Measurements from ENCODE around the gene SPINT4. TPM values are rescaled to one million over a fixed set of nuclear protein-coding genes. Genes with fewer than 3 reads are reported as not detected.

The SPINT4 gene
- not detected in 5 replicates for total RNA-seq (2022; extraction: Qiagen RNA extraction)

DNA sequence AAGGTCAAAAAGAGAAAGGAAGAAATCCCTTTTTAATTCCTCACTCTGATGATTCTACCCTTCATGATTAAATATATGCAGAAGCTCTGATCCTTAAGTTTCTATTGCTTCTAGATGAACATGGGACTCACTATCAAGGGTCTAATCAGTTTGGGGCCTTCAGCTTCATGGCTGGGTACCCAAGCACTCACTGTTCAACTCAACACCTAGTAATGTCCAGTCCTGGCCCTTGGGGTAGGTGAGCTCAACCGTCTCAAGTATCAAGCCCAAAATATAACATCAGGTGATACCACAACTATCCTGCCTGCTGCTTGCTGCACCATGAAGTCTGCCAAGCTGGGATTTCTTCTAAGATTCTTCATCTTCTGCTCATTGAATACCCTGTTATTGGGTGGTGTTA is at the start of gene SPINT4:
Gene SPINT4 (plus strand): TSS at position 301 of the 400 bp plus-strand sequence. CDS start 21 bp downstream, at position 322.

DNA sequence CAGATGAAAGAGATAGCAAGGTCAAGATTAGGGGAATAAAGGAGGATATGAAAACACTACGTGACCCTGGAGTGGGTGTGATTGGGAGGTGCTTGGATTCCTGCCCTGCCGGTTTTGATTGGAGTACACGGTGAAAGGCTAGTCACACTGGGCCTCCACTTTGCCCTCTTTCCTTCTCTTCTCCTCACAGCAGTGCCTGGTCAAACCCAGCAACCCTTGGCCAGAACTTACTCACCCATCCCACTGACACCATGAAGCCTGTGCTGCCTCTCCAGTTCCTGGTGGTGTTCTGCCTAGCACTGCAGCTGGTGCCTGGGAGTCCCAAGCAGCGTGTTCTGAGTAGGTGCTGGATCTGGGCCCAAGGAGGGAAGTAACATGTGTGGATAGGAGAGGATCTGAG is 20.3 kb upstream of the SPINT4 start, which contains the start of gene WFDC13:
Gene WFDC13 (plus strand): TSS at position 166 of the 400 bp plus-strand sequence. CDS start 86 bp downstream, at position 252.

DNA sequence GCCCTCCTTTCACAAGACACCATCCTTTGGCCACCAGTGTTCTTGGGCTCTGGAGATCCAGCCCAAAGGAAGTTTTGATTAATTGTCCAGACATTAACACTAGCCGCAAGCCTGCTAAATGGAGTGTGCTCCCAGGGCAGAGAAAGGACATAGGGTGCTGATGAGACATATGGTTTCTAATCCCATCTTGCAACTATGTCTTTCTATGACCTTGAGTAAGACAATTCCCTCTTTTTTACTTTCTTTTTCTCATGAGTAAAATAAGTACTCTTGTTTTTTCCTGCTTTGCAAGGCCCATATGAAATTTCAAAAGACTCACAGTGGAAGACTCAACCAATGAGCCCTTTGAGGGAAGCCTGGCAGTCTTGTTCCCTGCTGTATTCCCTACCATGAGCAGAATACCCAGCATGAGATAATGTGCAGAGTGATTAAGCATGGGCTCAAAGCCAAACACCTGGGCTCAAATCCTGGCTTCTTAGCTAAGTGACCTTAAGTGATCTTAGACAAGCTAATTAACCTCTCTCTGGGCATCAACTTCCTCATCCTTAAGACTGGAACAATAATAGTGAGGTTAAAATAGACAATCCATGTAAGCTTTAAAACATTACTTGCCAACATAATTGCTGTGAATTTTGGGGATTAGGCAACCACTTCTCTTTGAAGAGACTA is 17.0 kb upstream of the SPINT4 start, which contains the start of gene WFDC10B:
Gene WFDC10B (minus strand): TSS at position 51 of the 669 bp plus-strand sequence. CDS start 19,027 bp downstream, outside the sequence.

Other genes with a start within 250 kb of the SPINT4 start
- gene SPINT3, start 206.7 kb upstream of the SPINT4 start, total RNA-seq (2022; extraction: Qiagen RNA extraction), result not detected in 5 replicates
- gene WFDC6, start 182.9 kb upstream of the SPINT4 start, total RNA-seq (2022; extraction: Qiagen RNA extraction), result not detected in 5 replicates
- gene EPPIN, start 174.9 kb upstream of the SPINT4 start, total RNA-seq (2022; extraction: Qiagen RNA extraction), result not detected in 5 replicates
- not detected in 5 replicates for gene WFDC8, start 143.1 kb upstream of the SPINT4 start, total RNA-seq (2022; extraction: Qiagen RNA extraction)
- not detected in 5 replicates for gene WFDC10A, start 92.6 kb upstream of the SPINT4 start, total RNA-seq (2022; extraction: Qiagen RNA extraction)
- gene WFDC9, start 91.1 kb upstream of the SPINT4 start, total RNA-seq (2022; extraction: Qiagen RNA extraction), result not detected in 5 replicates
- not detected in 5 replicates for gene WFDC11, start 52.1 kb upstream of the SPINT4 start, total RNA-seq (2022; extraction: Qiagen RNA extraction)
- not detected in 5 replicates for gene WFDC13, start 20.3 kb upstream of the SPINT4 start, total RNA-seq (2022; extraction: Qiagen RNA extraction)
- gene WFDC10B, start 17.3 kb upstream of the SPINT4 start, total RNA-seq (2022; extraction: Qiagen RNA extraction), result not detected in 5 replicates
- gene WFDC3, start 69.5 kb downstream of the SPINT4 start, total RNA-seq (2022; extraction: Qiagen RNA extraction), result 0.29 to 0.48 TPM in 2 of 5 replicates, not detected in the others
- 31.5 to 36.3 TPM (median 35.0 TPM) in 5 replicates for gene DNTTIP1, start 69.6 kb downstream of the SPINT4 start, total RNA-seq (2022; extraction: Qiagen RNA extraction)
- 220 to 247 TPM (median 230 TPM) in 5 replicates for gene UBE2C, start 90.3 kb downstream of the SPINT4 start, total RNA-seq (2022; extraction: Qiagen RNA extraction)
- gene TNNC2, start 105.0 kb downstream of the SPINT4 start, total RNA-seq (2022; extraction: Qiagen RNA extraction), result 0.12 to 0.29 TPM in 2 of 5 replicates, not detected in the others
- 7.7 to 11.6 TPM (median 9.4 TPM) in 5 replicates for gene SNX21, start 111.5 kb downstream of the SPINT4 start, total RNA-seq (2022; extraction: Qiagen RNA extraction)
- 16.6 to 18.0 TPM (median 16.9 TPM) in 5 replicates for gene ACOT8, start 135.0 kb downstream of the SPINT4 start, total RNA-seq (2022; extraction: Qiagen RNA extraction)
- gene ZSWIM3, start 135.3 kb downstream of the SPINT4 start, total RNA-seq (2022; extraction: Qiagen RNA extraction), result 1.4 to 1.9 TPM (median 1.6 TPM) in 5 replicates
- 5.1 to 7.0 TPM (median 6.9 TPM) in 5 replicates for gene ZSWIM1, start 158.9 kb downstream of the SPINT4 start, total RNA-seq (2022; extraction: Qiagen RNA extraction)
- gene SPATA25, start 165.3 kb downstream of the SPINT4 start, total RNA-seq (2022; extraction: Qiagen RNA extraction), result 0.34 to 0.57 TPM (median 0.49 TPM) in 4 of 5 replicates, not detected in the other
- 0.64 to 1.2 TPM (median 0.97 TPM) in 5 replicates for gene NEURL2, start 168.9 kb downstream of the SPINT4 start, total RNA-seq (2022; extraction: Qiagen RNA extraction)
- gene CTSA, start 169.0 kb downstream of the SPINT4 start, total RNA-seq (2022; extraction: Qiagen RNA extraction), result 87.0 to 127 TPM (median 115 TPM) in 5 replicates
- 1.6 to 1.8 TPM (median 1.6 TPM) in 5 replicates for gene PLTP, start 189.8 kb downstream of the SPINT4 start, total RNA-seq (2022; extraction: Qiagen RNA extraction)
- gene PCIF1, start 212.3 kb downstream of the SPINT4 start, total RNA-seq (2022; extraction: Qiagen RNA extraction), result 24.6 to 32.6 TPM (median 31.8 TPM) in 5 replicates
- gene ZNF335, start 249.9 kb downstream of the SPINT4 start, total RNA-seq (2022; extraction: Qiagen RNA extraction), result 5.9 to 9.5 TPM (median 9.1 TPM) in 5 replicates

Measured in A549 treated with dexamethasone at 1 μM for 4 hours (cell line).